Gastrocnemius medialis (tissue), 4 donors: Measurements from ENCODE around the gene CAMSAP2. TPM values are rescaled to one million over a fixed set of nuclear protein-coding genes. Genes with fewer than 3 reads are reported as not detected.

Experiments
- ATAC-seq, 2 donors: fragments of 150-250 bp; one replicate each; pipeline ENCODE4 v1.9.1; 2016
- DNase-seq, 2 donors: peaks; one replicate each; pipeline ENCODE4 v3.0.0-alpha.2; 2019
- H3K27ac ChIP-seq, 4 donors: fragments of 200-600 bp; sonication (generic); 1 replicate in 1 of 4; 2 replicates in 3 of 4; pipeline ENCODE4 v1.5.1; 2016 to 2018; ENCODE audit warnings: mild to moderate bottlenecking in 2 of 4, moderate library complexity in 1 of 4
- H3K27me3 ChIP-seq, 3 donors: fragments of 200-600 bp; sonication (generic) in 2 of 3; 1 replicate in 1 of 3; 2 replicates in 2 of 3; pipeline versions ENCODE4 v1.5.1 to v1.6.0; 2016 to 2019; ENCODE audit warnings: mild to moderate bottlenecking in 1 of 3, moderate library complexity in 1 of 3
- H3K36me3 ChIP-seq, 2 donors: fragments of 200-600 bp; sonication (generic) in 1 of 2; one replicate each; pipeline ENCODE4 v1.5.1; 2017 to 2018
- H3K4me1 ChIP-seq, 2 donors: fragments of 200-600 bp; sonication (generic) in 1 of 2; one replicate each; pipeline ENCODE4 v1.5.1; 2016 to 2017; ENCODE audit warnings: mild to moderate bottlenecking in 2 of 2
- H3K4me3 ChIP-seq, 4 donors: fragments of 200-600 bp; sonication (generic) in 3 of 4; 1 replicate in 1 of 4; 2 replicates in 3 of 4; pipeline ENCODE4 v1.5.1; 2016 to 2019; ENCODE audit warnings: mild to moderate bottlenecking in 2 of 4
- H3K9me3 ChIP-seq, 3 donors: fragments of 200-600 bp; sonication (generic) in 2 of 3; 1 replicate in 1 of 3; 2 replicates in 2 of 3; pipeline ENCODE4 v1.5.1; 2016 to 2019
- POLR2A ChIP-seq, 2 donors: fragments of 450-650 bp; IDR thresholded peaks; one replicate each; pipeline ENCODE4 v1.6.1; 2017; ENCODE audit warnings: antibody characterized with exemption in 2 of 2, mild to moderate bottlenecking in 2 of 2, moderate library complexity in 2 of 2
- in situ Hi-C, 4 donors: fragments of 200-750 bp; cut with MboI; loops; one replicate each; pipeline versions ENCODE4 v1.15.0 to v1.8.0; 2017; ENCODE audit warnings: low sequenced_read_pairs in 4 of 4
- intact Hi-C: fragments of 100-400 bp; cut with DNase I; formaldehyde crosslinking; loops from one replicate; pipeline ENCODE4 v1.15.1; 2023; ENCODE audit warnings: low total_unique reads
- total RNA-seq, 4 donors: library from RNA; depleted of rRNA; stranded (reverse); fragments of >200 nt; gene quantifications; one replicate each; pipeline versions ENCODE4 v1.1.0 to v1.2.3, GENCODE V29; 2016
- TF ChIP-seq, protein P1 (sequence below), 5 experiments: fragments of 450-650 bp in 3 of 5; fragments of 200-600 bp in 2 of 5; sonication (generic) in 2 of 5; IDR thresholded peaks in 4 of 5; conservative IDR thresholded peaks in 1 of 5; 1 replicate in 4 of 5; 2 replicates in 1 of 5; pipeline ENCODE4 v1.5.1; 2016 to 2019; ENCODE audit warnings: antibody characterized with exemption in 5 of 5, mild to moderate bottlenecking in 3 of 5, moderate library complexity in 3 of 5

CAMSAP2 gene
- total RNA-seq, 4 donors from 2014 or later: 39.3 to 63.9 (median 54.2) TPM

DNA sequence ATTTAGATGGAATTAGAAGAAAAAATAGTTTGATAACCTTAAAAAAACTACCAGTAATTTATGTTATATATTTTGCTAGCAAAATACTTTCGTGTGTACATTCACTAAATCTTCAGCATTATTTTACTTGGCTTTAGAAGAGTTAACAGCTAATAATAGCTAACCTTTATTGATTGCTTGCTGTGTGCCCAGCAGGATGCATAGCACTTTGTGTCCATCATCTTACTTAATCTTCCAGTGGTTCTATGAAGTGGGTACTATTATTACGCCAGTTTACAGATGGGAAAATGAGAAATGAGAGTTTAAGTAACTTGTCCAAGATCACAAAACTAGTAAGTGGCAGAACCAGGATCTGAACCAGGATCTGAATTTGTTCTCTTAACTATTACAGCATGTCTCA is 92.4 kb downstream of the CAMSAP2 start:
- no peaks in the 10 kb centered on the region for H3K36me3 ChIP-seq
- intact Hi-C loops: no loop called here

DNA sequence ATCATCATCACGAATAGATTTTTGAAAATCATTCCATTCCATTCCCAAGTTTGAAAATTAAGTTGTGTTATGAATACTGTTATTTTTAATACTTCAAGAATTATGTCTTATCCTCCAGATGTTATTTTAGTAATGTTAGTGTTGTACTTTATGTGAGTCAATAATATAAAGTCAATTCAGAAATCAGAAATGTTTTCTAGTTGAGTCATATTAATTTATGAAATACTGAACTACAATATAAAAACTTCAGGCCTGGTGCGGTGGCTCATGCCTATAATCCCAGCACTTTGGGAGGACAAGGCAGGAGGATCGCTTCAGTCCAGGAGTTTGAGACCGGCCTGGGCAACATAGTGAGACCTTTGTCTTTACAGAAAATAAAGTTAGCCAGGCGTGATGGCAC is 95.7 kb downstream of the CAMSAP2 start:
- in situ Hi-C loops (no loop called here), intact Hi-C loops (no loop called here)
- H3K36me3 ChIP-seq: no peaks in the 10 kb centered on the region
- no peaks in the 10 kb centered on the region for H3K27me3 ChIP-seq
- ATAC-seq: no peak
- no peak overlapping the region for H3K4me3 ChIP-seq
- no peak overlapping the region for H3K27ac ChIP-seq
- H3K4me1 ChIP-seq: no peaks in the 10 kb centered on the region
- TF ChIP-seq, protein P1, sequence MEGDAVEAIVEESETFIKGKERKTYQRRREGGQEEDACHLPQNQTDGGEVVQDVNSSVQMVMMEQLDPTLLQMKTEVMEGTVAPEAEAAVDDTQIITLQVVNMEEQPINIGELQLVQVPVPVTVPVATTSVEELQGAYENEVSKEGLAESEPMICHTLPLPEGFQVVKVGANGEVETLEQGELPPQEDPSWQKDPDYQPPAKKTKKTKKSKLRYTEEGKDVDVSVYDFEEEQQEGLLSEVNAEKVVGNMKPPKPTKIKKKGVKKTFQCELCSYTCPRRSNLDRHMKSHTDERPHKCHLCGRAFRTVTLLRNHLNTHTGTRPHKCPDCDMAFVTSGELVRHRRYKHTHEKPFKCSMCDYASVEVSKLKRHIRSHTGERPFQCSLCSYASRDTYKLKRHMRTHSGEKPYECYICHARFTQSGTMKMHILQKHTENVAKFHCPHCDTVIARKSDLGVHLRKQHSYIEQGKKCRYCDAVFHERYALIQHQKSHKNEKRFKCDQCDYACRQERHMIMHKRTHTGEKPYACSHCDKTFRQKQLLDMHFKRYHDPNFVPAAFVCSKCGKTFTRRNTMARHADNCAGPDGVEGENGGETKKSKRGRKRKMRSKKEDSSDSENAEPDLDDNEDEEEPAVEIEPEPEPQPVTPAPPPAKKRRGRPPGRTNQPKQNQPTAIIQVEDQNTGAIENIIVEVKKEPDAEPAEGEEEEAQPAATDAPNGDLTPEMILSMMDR (IDR thresholded peaks at IDR 0.05 in 4 of 5, conservative IDR thresholded peaks at IDR 0.05 in 1 of 5): no peak
- TF ChIP-seq POLR2A (IDR thresholded peaks at IDR 0.05): no peak
- H3K9me3 ChIP-seq: no peaks in the 10 kb centered on the region
- no peak for DNase-seq

More for the DNA sequence above, 92.4 kb downstream of the CAMSAP2 start:
- in situ Hi-C loops: no loop called here
- no peak for ATAC-seq
- H3K27ac ChIP-seq: no peak overlapping the region
- DNase-seq: no peak
- no peaks in the 10 kb centered on the region for H3K9me3 ChIP-seq
- H3K4me1 ChIP-seq: peaks cover 0 to 5% of the 10 kb centered on the region in 2 donors
- no peaks in the 10 kb centered on the region for H3K27me3 ChIP-seq
- no peak overlapping the region for H3K4me3 ChIP-seq
- TF ChIP-seq POLR2A (IDR thresholded peaks at IDR 0.05): no peak
- TF ChIP-seq, protein P1 (IDR thresholded peaks at IDR 0.05 in 4 of 5, conservative IDR thresholded peaks at IDR 0.05 in 1 of 5): no peak

DNA sequence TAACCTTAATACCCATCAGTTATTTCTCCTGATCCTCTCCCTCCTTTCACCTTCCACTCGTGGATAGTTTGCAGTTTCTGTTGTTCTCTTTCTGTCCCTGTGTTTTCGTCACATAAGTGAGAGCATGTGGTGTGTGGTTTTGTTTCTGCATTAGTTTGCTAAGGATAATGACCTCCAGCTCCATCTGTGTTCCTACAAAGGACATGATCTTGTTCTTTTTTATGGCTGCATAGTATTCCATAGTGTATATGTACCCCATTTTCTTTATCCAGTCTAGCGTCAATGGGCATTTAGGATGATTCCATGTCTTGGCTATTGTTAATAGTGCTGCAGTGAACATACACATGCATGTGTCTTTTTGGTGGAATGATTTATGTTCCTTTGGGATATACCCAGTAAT is 97.5 kb downstream of the CAMSAP2 start:
- H3K9me3 ChIP-seq: no peaks in the 10 kb centered on the region
- ATAC-seq: no peak
- no peaks in the 10 kb centered on the region for H3K27me3 ChIP-seq
- H3K27ac ChIP-seq: no peak overlapping the region
- intact Hi-C loops: no loop called here
- no peaks in the 10 kb centered on the region for H3K36me3 ChIP-seq
- no peaks in the 10 kb centered on the region for H3K4me1 ChIP-seq
- in situ Hi-C loops: no loop called here
- DNase-seq: no peak
- H3K4me3 ChIP-seq: no peak overlapping the region
- TF ChIP-seq, protein P1 (IDR thresholded peaks at IDR 0.05 in 4 of 5, conservative IDR thresholded peaks at IDR 0.05 in 1 of 5): no peak
- TF ChIP-seq POLR2A (IDR thresholded peaks at IDR 0.05): no peak

DNA sequence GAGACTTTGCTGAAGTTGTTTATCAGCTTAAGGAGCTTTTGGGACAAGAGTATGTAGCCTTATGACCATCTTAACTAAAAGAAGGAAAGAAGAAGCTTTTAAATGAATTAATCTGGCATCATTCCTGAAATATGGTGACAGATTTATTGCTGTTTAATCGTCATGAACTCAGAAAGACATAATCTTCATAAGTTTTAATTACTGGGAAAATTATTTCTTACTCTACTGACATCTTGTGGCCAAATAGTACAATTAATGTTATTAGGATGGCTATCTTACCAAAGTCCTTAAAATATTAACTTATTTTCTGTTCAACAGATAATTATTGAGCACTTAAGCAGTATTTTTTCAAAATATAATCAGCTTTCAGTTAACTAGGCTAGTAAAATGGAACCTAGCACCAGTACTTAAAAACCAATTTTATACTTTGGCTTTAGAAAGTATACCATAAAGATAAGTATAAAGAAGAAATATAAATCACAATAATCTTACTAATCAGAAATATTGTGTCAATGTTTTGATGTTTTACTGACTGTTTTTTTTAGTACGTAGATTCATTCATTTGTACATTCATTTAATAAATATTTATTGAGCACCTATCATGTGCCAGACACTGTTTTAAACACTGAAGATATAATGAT is 99.4 kb downstream of the CAMSAP2 start:
- in situ Hi-C loops: no loop called here
- Histone ChIP-seq H3K9me3 (no peaks in the 10 kb centered on the region), H3K4me1 (no peaks in the 10 kb centered on the region), H3K27ac (no peak overlapping the region), H3K36me3 (peaks cover 0 to 3% of the 10 kb centered on the region in 2 donors), H3K27me3 (no peaks in the 10 kb centered on the region), H3K4me3 (no peak overlapping the region)
- DNase-seq: no peak
- ATAC-seq: no peak
- TF ChIP-seq, protein P1 (IDR thresholded peaks at IDR 0.05 in 4 of 5, conservative IDR thresholded peaks at IDR 0.05 in 1 of 5): peak in 2 of 5 experiments; percentile 10 to 32
- no peak for TF ChIP-seq POLR2A (IDR thresholded peaks at IDR 0.05)
- intact Hi-C loops: no loop called here
